ENCODE measurements around the gene TNS4. TPM values are rescaled to one million over a fixed set of nuclear protein-coding genes. Genes with fewer than 3 reads are reported as not detected.

Gene TNS4
- total RNA-seq, 4 donors from 2014 or later = 34.6 to 104 (median 71.1) TPM

DNA sequence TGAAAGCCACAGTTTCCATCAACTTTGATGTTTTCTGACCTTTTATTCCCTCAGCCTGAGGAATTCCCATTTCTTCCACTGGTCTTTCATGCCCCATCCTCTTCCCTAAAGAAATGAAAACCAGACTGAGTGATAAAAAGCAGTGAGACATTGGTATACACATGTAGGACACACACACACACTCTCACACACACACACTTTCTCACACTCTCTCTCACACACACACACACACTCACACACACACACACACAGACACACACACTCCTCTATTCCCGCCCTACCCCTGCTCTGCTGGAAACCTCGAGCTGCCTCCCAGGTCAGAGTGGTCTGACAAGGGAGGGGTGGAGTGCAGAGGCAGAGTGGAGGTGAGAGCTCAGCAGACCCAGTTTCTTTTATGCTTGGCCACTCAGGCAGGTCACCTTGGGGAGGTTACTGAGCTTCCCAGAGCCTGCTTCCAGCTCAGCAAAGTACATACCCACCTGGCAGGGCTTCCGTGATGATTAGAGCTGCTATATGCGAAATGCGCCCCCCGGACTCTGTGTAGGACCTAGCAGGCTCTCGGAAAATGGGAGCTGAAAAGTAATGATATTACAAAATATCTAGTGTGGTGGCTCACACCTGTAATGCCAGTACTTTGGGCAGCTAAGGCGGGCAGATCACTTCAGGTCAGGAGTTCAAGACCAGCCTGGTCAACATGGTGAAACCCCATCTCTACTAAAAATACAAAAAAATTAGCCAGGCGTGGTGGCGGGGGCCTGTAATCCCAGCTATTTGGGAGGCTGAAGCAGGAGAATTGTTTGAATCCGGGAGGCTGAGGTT lies 33.2 kb upstream of the TNS4 start:
- TF ChIP-seq, protein P1, sequence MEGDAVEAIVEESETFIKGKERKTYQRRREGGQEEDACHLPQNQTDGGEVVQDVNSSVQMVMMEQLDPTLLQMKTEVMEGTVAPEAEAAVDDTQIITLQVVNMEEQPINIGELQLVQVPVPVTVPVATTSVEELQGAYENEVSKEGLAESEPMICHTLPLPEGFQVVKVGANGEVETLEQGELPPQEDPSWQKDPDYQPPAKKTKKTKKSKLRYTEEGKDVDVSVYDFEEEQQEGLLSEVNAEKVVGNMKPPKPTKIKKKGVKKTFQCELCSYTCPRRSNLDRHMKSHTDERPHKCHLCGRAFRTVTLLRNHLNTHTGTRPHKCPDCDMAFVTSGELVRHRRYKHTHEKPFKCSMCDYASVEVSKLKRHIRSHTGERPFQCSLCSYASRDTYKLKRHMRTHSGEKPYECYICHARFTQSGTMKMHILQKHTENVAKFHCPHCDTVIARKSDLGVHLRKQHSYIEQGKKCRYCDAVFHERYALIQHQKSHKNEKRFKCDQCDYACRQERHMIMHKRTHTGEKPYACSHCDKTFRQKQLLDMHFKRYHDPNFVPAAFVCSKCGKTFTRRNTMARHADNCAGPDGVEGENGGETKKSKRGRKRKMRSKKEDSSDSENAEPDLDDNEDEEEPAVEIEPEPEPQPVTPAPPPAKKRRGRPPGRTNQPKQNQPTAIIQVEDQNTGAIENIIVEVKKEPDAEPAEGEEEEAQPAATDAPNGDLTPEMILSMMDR (IDR thresholded peaks at IDR 0.05) = no peak
- H3K4me1 ChIP-seq = peaks cover 55 to 100% (median 68%) of the 10 kb centered on the region in 3 donors
- WGBS, 2 donors = 77 to 82% methylated on average over 6 to 11 of the region's 11 CpGs
- intact Hi-C loops (cut with DNase I) = loop anchor here (5.0 kb wide), 1 partner anchor 92 kb away; the partner anchor contains the start of gene IGFBP4
- H3K27me3 ChIP-seq = no peaks in the 10 kb centered on the region
- DNase-seq = no peak
- H3K9me3 ChIP-seq = no peaks in the 10 kb centered on the region
- no peak overlapping the region for H3K4me3 ChIP-seq
- peak overlapping the region; percentile 62 to 91 (median 82) for H3K27ac ChIP-seq
- H3K36me3 ChIP-seq = no peaks in the 10 kb centered on the region

DNA sequence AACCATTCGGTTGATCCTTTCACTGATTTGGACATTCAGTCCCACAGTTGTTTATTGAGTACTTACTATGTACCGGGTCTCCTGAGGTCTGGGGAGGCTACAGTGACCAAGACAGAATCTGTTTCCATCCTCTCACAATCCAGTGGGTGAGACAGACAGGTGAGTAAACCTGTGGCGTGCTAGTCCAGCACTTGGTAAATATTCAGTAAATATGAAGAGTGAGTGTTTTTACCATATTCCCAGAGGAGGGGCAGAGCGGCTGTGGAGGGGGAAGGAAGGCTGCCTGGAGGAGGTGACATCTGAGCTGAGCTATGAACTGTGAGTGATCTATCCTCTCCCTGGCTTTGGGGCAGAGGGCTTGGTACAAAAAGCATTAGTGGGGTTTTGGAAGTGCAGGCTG lies 32.5 kb upstream of the TNS4 start:
- Histone ChIP-seq H3K27ac (peak overlapping the region; percentile 62 to 91 (median 82)), H3K36me3 (no peaks in the 10 kb centered on the region), H3K27me3 (no peaks in the 10 kb centered on the region), H3K4me3 (no peak overlapping the region), H3K4me1 (peaks cover 55 to 100% (median 69%) of the 10 kb centered on the region in 3 donors), H3K9me3 (no peaks in the 10 kb centered on the region)
- DNase-seq = no peak
- WGBS, 2 donors = 26 to 42% methylated on average over 4 of the region's 4 CpGs
- intact Hi-C loops (cut with DNase I) = loop anchor here (5.0 kb wide), 1 partner anchor 92 kb away; the partner anchor contains the start of gene IGFBP4
- TF ChIP-seq, protein P1 (IDR thresholded peaks at IDR 0.05) = no peak
- TF ChIP-seq POLR2A (IDR thresholded peaks at IDR 0.05) = no peak

DNA sequence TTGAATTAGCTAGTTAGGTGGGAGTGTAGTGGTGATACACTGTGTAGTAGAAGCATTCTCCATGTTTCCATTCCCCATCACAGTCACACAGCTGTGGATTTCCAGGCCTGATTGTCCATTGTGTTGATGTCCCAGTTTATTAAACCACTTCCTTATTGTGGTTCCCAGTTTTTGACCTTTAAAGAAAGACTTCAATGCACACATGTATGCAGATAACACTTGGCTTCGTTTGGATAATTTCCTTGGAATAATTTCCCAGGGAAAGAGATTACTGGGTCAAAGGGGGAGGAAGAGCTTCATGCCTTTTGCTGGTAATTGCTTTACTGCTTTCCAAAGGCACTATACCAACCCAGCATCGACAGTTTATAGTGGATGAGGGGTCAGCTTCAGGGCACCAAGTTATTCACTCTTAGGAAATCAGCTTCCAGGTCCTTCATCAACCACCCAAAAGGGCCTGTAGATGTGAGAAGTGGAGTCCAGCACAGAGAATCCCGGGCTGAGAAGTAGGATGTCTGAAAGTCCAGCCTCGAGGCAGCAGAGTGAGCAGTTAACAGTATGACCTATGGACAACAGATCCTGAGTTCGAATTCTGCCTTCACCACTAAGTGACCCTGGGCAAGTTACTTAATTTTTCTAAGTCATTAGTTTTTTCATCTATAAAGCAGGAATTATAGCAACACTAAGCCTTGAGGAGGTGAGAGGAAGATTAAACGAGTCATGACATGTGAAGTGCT lies 31.3 kb upstream of the TNS4 start:
- Histone ChIP-seq H3K9me3 (no peaks in the 10 kb centered on the region), H3K4me1 (peaks cover 46 to 100% (median 60%) of the 10 kb centered on the region in 3 donors), H3K36me3 (no peaks in the 10 kb centered on the region), H3K27me3 (no peaks in the 10 kb centered on the region), H3K4me3 (peak overlapping the region in 1 of 4 donors; percentile 31), H3K27ac (peak overlapping the region; percentile 62 to 91 (median 82))
- no peak for TF ChIP-seq POLR2A (IDR thresholded peaks at IDR 0.05)
- TF ChIP-seq, protein P1 (IDR thresholded peaks at IDR 0.05) = no peak
- intact Hi-C loops (cut with DNase I) = loop anchor here (5.0 kb wide), 1 partner anchor 90 kb away; the partner anchor contains the start of gene IGFBP4
- DNase-seq = no peak
- 21 to 31% methylated on average over 6 of the region's 6 CpGs for WGBS, 2 donors

DNA sequence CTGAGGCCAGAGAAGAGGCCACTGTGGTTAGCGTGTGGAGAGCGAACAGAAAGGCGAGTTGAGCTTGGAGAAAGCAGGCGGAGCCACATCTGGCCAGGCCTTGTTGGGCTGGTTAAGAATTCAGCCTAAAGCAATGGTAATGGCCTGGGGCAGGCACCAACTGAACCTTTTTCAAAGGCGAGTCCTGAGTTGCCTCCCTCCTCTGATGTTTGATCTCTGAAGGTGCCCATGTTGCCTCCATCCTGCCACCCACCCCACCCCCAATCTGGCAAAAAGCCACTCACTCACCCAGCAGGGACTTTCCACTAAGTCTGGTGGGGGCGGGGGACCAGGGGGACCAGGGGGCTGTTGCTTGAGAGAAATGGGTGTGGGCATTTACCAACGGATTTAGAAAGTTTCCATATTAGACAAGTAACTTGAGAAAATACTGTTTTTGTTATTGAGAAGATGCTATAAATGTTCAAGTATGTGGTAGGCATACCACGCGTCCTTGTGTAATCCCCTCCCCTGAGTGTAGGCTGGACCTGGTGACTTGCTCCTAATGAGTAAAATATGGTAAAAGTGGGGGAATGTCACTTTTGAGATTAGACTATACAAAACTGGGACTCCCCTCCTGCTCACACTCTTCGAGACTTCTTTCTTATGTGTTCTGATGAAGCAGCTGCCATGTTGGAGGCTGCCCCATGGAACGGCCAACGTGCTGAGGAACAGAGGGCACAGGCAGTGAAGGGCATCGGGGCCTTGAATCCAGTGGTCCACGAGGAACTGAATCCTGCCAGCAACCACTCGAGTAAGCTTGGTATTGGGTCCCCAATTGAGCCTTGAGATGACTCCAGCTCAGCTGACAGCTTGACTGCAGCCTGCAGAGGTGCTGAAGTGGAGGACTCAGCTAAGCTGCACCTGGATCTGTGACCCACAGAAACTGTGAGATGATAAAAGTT lies 29.9 kb upstream of the TNS4 start:
- H3K27me3 ChIP-seq = no peaks in the 10 kb centered on the region
- intact Hi-C loops (cut with DNase I) = loop anchor here (5.0 kb wide), 1 partner anchor 89 kb away; the partner anchor contains the start of gene IGFBP4
- peak overlapping the region; percentile 20 to 91 (median 82) for H3K27ac ChIP-seq
- TF ChIP-seq, protein P1 (IDR thresholded peaks at IDR 0.05) = no peak
- no peak for TF ChIP-seq POLR2A (IDR thresholded peaks at IDR 0.05)
- 54 to 67% methylated on average over 13 to 14 of the region's 15 CpGs for WGBS, 2 donors
- DNase-seq = no peak
- H3K36me3 ChIP-seq = no peaks in the 10 kb centered on the region
- H3K9me3 ChIP-seq = no peaks in the 10 kb centered on the region
- no peak overlapping the region for H3K4me3 ChIP-seq
- peaks cover 38 to 99% (median 51%) of the 10 kb centered on the region in 3 donors for H3K4me1 ChIP-seq

Data from esophagus squamous epithelium (tissue), 5 donors.